ENCODE measurements around the gene ECHDC1.

ECHDC1 gene

GRCh38 chr6:127289934-127290333 is 53.5 kb downstream of the ECHDC1 start:
- DNase-seq (ENCODE audit: low read depth in 2 of 2), result no peak

GRCh38 chr6:127288705-127289104 is 54.7 kb downstream of the ECHDC1 start:
- DNase-seq (ENCODE audit: low read depth in 2 of 2), result no peak

GRCh38 chr6:127282184-127282583 is 61.2 kb downstream of the ECHDC1 start:
- DNase-seq (ENCODE audit: low read depth in 2 of 2), result no peak

- no peak for DNase-seq (ENCODE audit: low read depth in 2 of 2)
Observed at GRCh38 chr6:127279815-127280214, 63.6 kb downstream of the ECHDC1 start.

- no peak for DNase-seq (ENCODE audit: low read depth in 2 of 2)
Observed at GRCh38 chr6:127277878-127278843, 65.2 kb downstream of the ECHDC1 start.

- DNase-seq (ENCODE audit: low read depth in 2 of 2), result no peak
Observed at GRCh38 chr6:127276331-127276730, 67.1 kb downstream of the ECHDC1 start.

- no peak for DNase-seq (ENCODE audit: low read depth in 2 of 2)
Observed at GRCh38 chr6:127273499-127273898, 69.9 kb downstream of the ECHDC1 start.

- no peak for DNase-seq (ENCODE audit: low read depth in 2 of 2)
Observed at GRCh38 chr6:127272576-127272975, 70.8 kb downstream of the ECHDC1 start.

- DNase-seq (ENCODE audit: low read depth in 2 of 2), result no peak
Observed at GRCh38 chr6:127267646-127268625, 75.5 kb downstream of the ECHDC1 start.

- DNase-seq (ENCODE audit: low read depth in 2 of 2), result peak; percentile 12 to 40
Observed at GRCh38 chr6:127266892-127267645, 76.3 kb downstream of the ECHDC1 start.

- peak; percentile 48 to 50 for DNase-seq (ENCODE audit: low read depth in 2 of 2)
Observed at GRCh38 chr6:127266178-127266891, 77.1 kb downstream of the ECHDC1 start, which contains the start of gene RNF146. TSS of gene RNF146 (plus strand) at chr6:127266864. CDS start at chr6:127280339, 13,475 bp downstream.

GRCh38 chr6:127263481-127263880 is 79.9 kb downstream of the ECHDC1 start:
- no peak for DNase-seq (ENCODE audit: low read depth in 2 of 2)

GRCh38 chr6:127262896-127263295 is 80.5 kb downstream of the ECHDC1 start:
- no peak for DNase-seq (ENCODE audit: low read depth in 2 of 2)

GRCh38 chr6:127255286-127255685 is 88.1 kb downstream of the ECHDC1 start:
- no peak for DNase-seq (ENCODE audit: low read depth in 2 of 2)

- no peak for DNase-seq (ENCODE audit: low read depth in 2 of 2)
Observed at GRCh38 chr6:127249621-127250020, 93.8 kb downstream of the ECHDC1 start.

GRCh38 chr6:127247114-127248096 is 96.0 kb downstream of the ECHDC1 start:
- no peak for DNase-seq (ENCODE audit: low read depth in 2 of 2)

- DNase-seq (ENCODE audit: low read depth in 2 of 2), result no peak
Observed at GRCh38 chr6:127243501-127243900, 99.9 kb downstream of the ECHDC1 start.
